Neutrophil (primary cell): ENCODE data around the gene ELMOD1.
A peak's percentile ranks its signal among the peaks of the same experiment; 100 is the strongest.

Source experiments
- H3K27ac ChIP-seq: fragments of 200-600 bp; sonication (generic); 2 replicates; pipeline ENCODE4 v1.5.1; 2016; ENCODE audit warnings: mild to moderate bottlenecking, moderate library complexity
- H3K27me3 ChIP-seq: fragments of 200-600 bp; sonication (generic); 2 replicates; pipeline ENCODE4 v1.6.0; 2016; ENCODE audit warnings: mild to moderate bottlenecking
- H3K36me3 ChIP-seq: fragments of 200-600 bp; sonication (generic); 2 replicates; pipeline ENCODE4 v1.5.1; 2017
- H3K4me1 ChIP-seq, 2 experiments: fragments of 200-600 bp in 1 of 2; sonication (generic) in 1 of 2; 1 replicate in 1 of 2; 2 replicates in 1 of 2; pipeline versions ENCODE4 v1.5.1 to v1.6.1; 2013 to 2016; ENCODE audit warnings: low read depth in 1 of 2, low read length in 1 of 2, mild to moderate bottlenecking in 1 of 2, moderate library complexity in 1 of 2; ENCODE audit not compliant: control insufficient read depth in 1 of 2, insufficient read depth in 1 of 2
- H3K4me3 ChIP-seq, 2 experiments: fragments of 200-600 bp in 1 of 2; sonication (generic) in 1 of 2; 1 replicate in 1 of 2; 2 replicates in 1 of 2; pipeline ENCODE4 v1.5.1; 2013 to 2016; ENCODE audit warnings: low read depth in 1 of 2, low read length in 1 of 2, mild to moderate bottlenecking in 1 of 2, moderate library complexity in 1 of 2
- H3K9me3 ChIP-seq: fragments of 200-600 bp; sonication (generic); 2 replicates; pipeline ENCODE4 v1.5.1; 2016
- CTCF ChIP-seq: fragments of 200-600 bp; sonication (generic); IDR thresholded peaks from 2 replicates; pipeline ENCODE4 v1.5.1; 2016; ENCODE audit warnings: antibody characterized with exemption

Gene ELMOD1

GRCh38 chr11:107590460-107591377, at the start of gene ELMOD1:
Gene ELMOD1 (plus strand): TSS chr11:107591147. CDS start chr11:107618190, 27,043 bp downstream.
- peaks cover 4 to 13% of the 10 kb centered on the region in 2 experiments for H3K4me1 ChIP-seq
- H3K9me3 ChIP-seq, result no peaks in the 10 kb centered on the region
- TF ChIP-seq CTCF, result no peak
- peaks cover 100% of the 10 kb centered on the region for H3K27me3 ChIP-seq
- no peak within 1 kb of the TSS for H3K27ac ChIP-seq
- H3K36me3 ChIP-seq, result no peaks in the 10 kb centered on the region
- H3K4me3 ChIP-seq, result no peak within 1 kb of the TSS

DNA sequence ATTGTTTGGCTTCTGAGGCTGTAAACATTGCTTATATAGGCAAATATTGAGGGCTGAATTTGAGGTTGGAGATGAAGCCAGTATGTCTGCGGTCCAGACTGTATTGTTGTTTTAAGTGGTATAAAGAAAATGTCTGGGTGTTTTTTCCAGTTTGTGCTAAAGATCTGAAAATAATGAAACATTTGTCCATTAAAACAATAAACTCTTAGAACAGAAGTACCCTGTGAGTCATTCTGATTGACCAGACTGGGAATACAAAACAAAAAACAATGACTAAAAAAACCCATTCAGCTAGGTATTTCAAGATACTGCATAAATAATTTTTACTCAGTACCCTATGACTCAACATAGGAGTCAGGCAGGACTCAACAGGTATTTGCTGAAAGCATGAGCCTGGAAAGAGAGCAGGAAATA, 45.8 kb upstream of the ELMOD1 start:
- no peak overlapping the region for H3K27ac ChIP-seq
- no peak overlapping the region for H3K4me3 ChIP-seq
- no peaks in the 10 kb centered on the region for H3K36me3 ChIP-seq
- no peaks in the 10 kb centered on the region for H3K9me3 ChIP-seq
- no peaks in the 10 kb centered on the region for H3K4me1 ChIP-seq
- H3K27me3 ChIP-seq, result no peaks in the 10 kb centered on the region
- TF ChIP-seq CTCF, result no peak

GRCh38 chr11:107547961-107548360, 43.0 kb upstream of the ELMOD1 start:
- Histone ChIP-seq H3K27me3 (no peaks in the 10 kb centered on the region), H3K27ac (no peak overlapping the region), H3K4me1 (no peaks in the 10 kb centered on the region), H3K36me3 (no peaks in the 10 kb centered on the region), H3K4me3 (no peak overlapping the region), H3K9me3 (no peaks in the 10 kb centered on the region)
- no peak for TF ChIP-seq CTCF

- Histone ChIP-seq H3K36me3 (no peaks in the 10 kb centered on the region), H3K27me3 (no peaks in the 10 kb centered on the region), H3K4me1 (no peaks in the 10 kb centered on the region), H3K4me3 (no peak overlapping the region), H3K27ac (no peak overlapping the region), H3K9me3 (no peaks in the 10 kb centered on the region)
- peak; percentile 25 for TF ChIP-seq CTCF
These were observed 41.5 kb upstream of the ELMOD1 start for GRCh38 chr11:107549253-107549953.

DNA sequence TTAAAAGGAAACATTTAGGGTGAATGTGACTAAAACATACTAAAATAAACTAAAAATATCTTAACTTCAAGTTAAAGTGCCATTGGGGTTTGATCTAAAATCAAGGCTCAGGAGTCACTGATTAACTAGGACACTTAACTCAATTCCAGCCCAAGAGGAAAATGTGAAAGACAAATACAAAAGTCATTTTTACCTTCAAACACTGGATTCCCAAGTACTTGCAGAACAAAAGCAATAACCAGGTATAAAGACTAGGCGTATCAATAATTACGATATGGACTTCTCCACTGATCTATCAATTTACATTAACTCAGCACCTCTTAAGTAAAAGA, 41.0 kb upstream of the ELMOD1 start:
- H3K9me3 ChIP-seq, result no peaks in the 10 kb centered on the region
- no peaks in the 10 kb centered on the region for H3K4me1 ChIP-seq
- H3K27me3 ChIP-seq, result no peaks in the 10 kb centered on the region
- no peak for TF ChIP-seq CTCF
- H3K27ac ChIP-seq, result no peak overlapping the region
- no peak overlapping the region for H3K4me3 ChIP-seq
- H3K36me3 ChIP-seq, result no peaks in the 10 kb centered on the region
